GM19043 (cell line): Measurements from ENCODE around the gene RUFY2.
"Not testable (repeated sequence)": the region's sequence is repeated elsewhere in the genome, so short reads cannot be mapped to it uniquely, and the experiment has no call there.

Experiments
- ATAC-seq: cut with Tn5 transposase; IDR thresholded peaks from one replicate; pipeline ENCODE4 v1.9.1; 2021; ENCODE audit warnings: low read depth; ENCODE audit not compliant: unreplicated experiment

The RUFY2 gene

GRCh38 chr10:68329506-68329861, 77.6 kb downstream of the RUFY2 start:
- ATAC-seq = no peak

DNA sequence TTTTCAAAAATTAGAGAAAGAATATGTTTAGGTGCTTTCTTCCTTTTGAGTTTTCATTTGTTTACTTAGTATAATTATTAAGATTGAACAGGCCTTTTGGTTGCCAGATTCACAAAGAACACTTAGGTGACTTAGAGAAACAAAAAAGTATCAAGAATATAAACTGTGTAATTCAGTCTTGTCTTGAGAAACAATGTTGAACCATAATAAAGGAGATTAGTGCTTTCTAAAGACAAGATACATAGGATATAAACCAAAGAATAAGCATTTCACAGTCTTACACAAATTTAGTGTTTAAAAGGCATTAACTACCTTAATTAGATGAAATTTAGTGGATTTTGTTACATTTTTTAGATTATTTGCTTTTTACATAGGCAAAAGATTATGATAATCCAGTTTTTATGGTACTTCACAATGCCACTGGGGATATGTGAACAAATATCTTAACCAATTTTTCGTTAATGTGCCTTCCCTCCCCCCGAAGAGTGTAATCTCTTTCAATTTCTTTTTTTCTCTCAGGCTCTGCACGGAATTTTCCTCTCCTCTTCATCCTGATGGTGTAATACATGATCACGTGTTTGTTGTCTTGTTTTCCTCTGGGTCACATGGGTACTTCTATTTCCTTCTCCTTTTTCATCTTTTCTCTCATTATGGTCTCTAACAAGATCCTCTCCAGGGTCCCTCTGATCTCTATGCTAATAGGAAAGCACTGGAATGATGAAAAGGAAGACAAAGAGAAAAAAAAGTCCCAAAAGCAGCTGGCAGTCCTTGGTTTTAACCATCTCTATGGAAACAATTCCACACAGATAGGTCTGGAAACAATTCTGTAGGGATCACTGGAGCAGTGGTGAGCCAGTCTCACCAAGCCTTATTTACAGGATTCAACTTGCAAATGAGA, 78.9 kb downstream of the RUFY2 start:
- no peak for ATAC-seq

DNA sequence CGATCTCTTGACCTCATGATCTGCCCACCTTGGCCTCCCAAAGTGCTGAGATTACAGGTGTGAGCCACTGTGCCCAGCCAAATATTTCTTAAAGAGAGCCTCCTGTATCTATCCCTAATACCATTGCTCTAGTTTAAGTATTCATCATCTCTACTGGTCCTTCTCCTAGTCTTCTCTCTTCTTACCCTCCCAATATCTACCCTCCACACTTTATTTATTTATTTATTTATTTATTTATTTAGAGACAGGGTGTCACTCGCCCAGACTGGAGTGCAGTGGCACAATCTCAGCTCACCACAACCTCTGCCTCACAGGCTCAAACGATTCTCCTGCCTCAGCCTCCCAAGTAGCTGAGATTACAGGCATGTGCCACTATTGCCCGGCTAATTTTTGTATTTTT, 82.7 kb downstream of the RUFY2 start:
- ATAC-seq = not testable (repeated sequence)

DNA sequence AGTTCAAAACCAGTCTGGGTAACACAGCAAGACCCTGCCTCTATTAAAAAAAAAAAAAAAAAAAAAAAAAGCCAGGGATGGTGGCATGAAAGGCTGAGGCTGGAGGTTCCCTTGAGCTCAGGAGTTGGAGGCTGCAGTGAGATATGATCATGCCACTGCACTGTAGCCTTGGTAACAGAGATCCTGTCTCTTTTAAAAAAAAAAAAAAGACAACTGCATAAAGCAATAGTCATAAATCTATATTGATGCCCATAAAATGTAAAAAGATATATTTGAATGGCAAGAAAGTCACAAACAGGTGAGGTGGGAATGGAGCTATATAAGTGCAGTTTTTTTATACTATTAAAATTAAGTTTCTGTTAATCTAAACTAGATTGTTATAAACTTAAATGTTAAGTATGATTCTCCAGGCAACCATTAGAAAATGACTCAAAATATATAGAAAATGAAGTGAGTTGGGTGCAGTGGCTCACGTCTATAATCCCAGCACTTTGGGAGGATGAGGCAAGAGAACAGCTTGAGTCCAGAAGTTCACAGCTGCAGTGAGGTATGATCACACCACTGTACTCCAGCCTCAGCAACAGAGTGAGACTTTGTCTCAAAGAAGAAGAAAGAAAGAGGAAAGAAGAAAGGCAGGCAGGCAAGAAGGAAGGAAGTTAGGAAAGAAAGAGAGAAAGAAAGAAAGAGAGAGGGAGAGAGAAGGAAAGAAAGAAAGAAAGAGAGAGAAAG, 88.6 kb downstream of the RUFY2 start:
- ATAC-seq = no peak

DNA sequence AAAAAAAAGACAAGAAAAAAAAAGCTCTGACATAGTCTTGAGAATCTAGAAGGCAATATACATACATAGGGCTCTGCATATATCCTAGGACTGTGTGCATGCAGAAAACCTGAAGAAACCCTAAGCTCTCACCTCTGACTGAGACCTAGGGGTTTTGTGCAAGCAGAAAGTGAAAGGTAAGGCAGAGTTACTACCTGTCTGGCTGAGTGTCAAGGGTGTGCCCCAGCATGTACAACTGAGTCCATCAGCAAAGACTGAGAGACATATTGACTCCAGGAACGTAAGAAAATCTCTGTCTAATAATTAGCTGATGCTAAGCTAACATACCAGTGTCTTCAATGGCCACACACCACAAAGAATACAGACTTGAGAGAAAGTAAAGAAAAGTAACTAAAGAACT, 91.5 kb downstream of the RUFY2 start:
- ATAC-seq = no peak

- ATAC-seq = not testable (repeated sequence)
These were observed 92.1 kb downstream of the RUFY2 start for GRCh38 chr10:68314930-68315329.

DNA sequence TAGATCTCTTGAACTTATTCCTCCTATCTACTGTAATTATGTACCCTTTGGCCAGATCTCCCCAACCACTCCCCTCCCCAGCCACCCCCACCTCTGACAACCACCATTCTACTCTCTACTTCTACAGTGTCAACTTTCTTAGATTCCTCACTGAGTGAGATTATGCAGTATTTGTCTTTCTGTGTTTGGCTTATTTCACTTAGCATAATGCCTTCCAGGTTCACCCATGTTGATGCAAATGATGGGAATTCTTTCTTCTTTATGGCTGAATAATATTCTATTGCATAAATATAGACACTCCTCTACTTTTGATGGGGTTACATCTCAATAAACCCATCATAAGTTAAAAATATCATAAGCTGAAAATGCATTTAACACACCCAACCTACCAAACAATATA, 96.5 kb downstream of the RUFY2 start:
- no peak for ATAC-seq

GRCh38 chr10:68305854-68306253, 101.2 kb downstream of the RUFY2 start:
- no peak for ATAC-seq

- no peak for ATAC-seq
These were observed 103.1 kb downstream of the RUFY2 start for GRCh38 chr10:68303849-68304412.

DNA sequence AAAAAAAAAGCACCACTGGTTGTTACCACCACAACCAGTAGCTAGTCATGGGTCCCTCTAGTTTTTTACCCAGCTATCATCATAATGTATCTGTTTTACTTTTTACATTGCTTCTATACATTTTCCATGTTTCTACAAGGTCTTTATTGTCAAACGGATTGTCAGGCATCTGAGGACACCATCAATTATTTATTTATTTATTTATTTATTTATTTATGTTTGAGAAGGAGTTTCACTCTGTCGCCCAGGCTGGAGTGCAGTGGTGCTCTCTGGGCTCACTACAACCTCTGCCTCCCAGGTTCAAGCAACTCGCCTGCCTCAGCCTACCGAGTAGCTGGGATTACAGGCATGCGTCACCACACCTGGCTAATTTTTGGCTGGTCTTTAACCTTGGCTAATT, 104.2 kb downstream of the RUFY2 start:
- ATAC-seq = no peak

DNA sequence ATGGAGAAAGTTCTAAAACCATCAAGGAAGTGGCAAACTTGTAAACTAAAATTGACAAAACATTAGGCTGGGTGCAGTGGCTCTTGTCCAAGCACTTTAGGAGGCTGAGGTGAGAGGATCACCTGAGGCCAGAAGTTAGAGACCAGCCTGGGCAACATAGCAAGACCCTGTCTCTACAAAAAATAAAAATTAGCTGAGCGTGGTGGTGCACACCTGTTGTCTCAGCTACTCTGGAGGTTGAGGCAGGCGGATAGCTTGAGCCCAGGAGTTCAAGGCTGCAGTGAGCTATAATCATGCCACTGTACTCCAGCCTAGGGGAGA, 104.6 kb downstream of the RUFY2 start:
- ATAC-seq = no peak

DNA sequence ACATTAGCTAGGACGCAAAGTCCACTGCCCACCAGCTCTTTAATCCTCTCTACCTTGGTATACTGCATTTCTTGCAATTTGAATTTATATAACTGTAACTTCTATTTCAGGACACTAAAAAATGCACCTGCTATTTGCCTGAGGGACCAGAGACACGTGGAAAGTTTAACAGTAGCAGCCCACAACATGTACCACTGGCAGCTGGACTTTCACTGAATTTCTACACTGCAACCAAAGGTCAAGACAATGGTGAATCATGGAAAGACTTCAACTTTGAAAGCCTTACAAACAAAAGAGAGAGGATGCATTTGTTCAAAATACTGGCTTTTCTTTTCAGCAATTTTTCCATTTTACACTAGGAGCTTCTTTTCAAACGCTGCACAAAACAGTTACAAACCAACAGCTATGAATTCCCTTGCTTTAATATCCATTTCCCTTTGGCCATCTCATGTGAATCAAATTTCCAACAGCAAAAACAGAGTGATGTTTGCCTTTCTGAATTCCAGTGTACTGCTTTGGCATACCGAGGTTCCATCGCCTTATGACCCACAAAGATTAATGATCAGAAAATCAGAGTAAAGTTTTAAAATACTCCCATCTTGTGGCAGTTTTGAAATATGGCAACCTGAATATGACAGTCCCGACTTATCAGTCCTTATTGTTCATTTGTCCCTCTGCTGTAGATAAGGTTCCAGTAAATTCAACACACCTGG, 105.1 kb downstream of the RUFY2 start:
- ATAC-seq = no peak

DNA sequence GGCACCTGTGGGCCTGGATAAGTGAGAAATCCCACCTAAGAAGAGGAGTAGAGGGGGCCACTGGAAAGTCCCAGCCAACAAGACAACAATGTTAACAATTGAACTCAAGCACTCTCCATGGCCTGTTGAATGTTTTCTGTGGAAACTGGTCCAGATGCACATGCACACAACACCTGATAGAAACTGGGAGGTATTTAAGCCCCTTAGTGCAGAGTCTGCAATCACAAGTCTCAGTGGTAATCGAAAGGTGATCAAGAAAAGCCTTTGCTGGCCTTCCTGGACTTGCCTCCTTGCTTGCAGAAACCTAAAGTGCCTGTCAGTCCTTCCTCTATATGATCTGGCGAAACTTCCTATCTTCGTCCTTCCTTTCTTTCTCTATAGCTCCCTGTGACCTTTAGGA, 105.8 kb downstream of the RUFY2 start:
- no peak for ATAC-seq

- no peak for ATAC-seq
These were observed 110.0 kb downstream of the RUFY2 start for GRCh38 chr10:68296843-68297663.
